Upper lobe of right lung (tissue), 1 donor: Measurements from ENCODE around the gene RAD51B. TPM values are rescaled to one million over a fixed set of nuclear protein-coding genes. Genes with fewer than 3 reads are reported as not detected.

ENCODE experiments used
- ATAC-seq: fragments of 200-7000 bp; cut with Tn5 transposase; one replicate; pipeline ENCODE4 v1.9.1; 2020; ENCODE audit warnings: mild to moderate bottlenecking, moderate library complexity
- DNase-seq: peaks from one replicate; pipeline ENCODE4 v3.0.0-alpha.2; 2020
- H3K27ac ChIP-seq: fragments of 200-600 bp; one replicate; pipeline ENCODE4 v1.8.0; 2022
- H3K27me3 ChIP-seq: fragments of 200-600 bp; one replicate; pipeline ENCODE4 v1.8.0; 2022; ENCODE audit warnings: mild to moderate bottlenecking
- H3K36me3 ChIP-seq: fragments of 200-600 bp; one replicate; pipeline ENCODE4 v1.8.0; 2022
- H3K4me1 ChIP-seq: fragments of 200-600 bp; one replicate; pipeline ENCODE4 v1.8.0; 2022
- H3K4me3 ChIP-seq: fragments of 200-600 bp; one replicate; pipeline ENCODE4 v1.8.0; 2022; ENCODE audit warnings: mild to moderate bottlenecking
- H3K9me3 ChIP-seq: fragments of 200-600 bp; one replicate; pipeline ENCODE4 v1.8.0; 2022
- CTCF ChIP-seq: fragments of 200-600 bp; IDR thresholded peaks from one replicate; pipeline ENCODE4 v1.8.0; 2022; ENCODE audit warnings: antibody characterized with exemption
- intact Hi-C: fragments of 100-400 bp; cut with DNase I; formaldehyde crosslinking; loops from one replicate; pipeline ENCODE4 v1.11.0; 2022
- total RNA-seq: library from RNA; stranded (reverse); fragmentation: NEBNext Ultra II Directional; extraction: Animal tissue kit (Norgen Biotek cat#: 25700); gene quantifications from one replicate; pipeline ENCODE4 v1.2.1, GENCODE V29; 2021
- donor health status: DM: no; HTN: yes; CAD: no; lungs with severe emphysema.

The RAD51B gene
- total RNA-seq, 1 donor from 2014 or later = 11.5 TPM

DNA sequence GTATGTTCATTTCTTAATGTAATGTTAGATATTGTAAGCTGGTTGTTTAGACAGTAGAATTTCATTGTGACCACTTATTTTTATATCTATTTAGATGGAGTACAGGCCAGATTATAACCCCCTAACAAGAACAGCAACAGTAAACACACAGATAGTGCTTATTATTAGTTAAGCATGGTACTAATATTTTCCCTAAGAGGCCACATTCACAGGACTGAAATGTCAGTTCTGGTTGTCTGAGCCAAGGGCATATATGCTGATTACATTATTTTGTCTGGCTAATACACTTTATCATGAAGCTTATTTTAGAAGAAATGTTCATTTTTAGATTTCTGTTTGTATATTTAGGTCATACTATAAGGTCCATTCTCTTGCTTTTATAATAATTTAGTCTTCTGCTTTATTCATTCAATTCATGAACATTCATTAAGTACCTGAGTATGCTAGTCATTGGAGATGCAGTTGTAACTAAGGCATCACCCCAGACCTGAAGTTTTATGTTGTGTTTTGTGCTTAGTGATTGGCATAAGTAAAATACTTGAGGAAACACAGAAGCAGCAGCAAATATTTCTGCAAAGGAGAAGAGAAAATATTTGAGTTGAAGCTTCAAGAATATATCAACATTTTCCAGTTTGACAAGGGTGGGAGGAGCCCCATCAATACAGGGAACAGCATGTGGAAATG is 413.7 kb downstream of the RAD51B start:
- ATAC-seq (no peak), DNase-seq (no peak)
- no peak for TF ChIP-seq CTCF
- H3K9me3 ChIP-seq = no peaks in the 10 kb centered on the region
- no peaks in the 10 kb centered on the region for H3K27me3 ChIP-seq
- no peak overlapping the region for H3K27ac ChIP-seq
- H3K4me3 ChIP-seq = no peak overlapping the region
- intact Hi-C loops = no loop called here
- no peaks in the 10 kb centered on the region for H3K36me3 ChIP-seq
- peaks cover 38% of the 10 kb centered on the region for H3K4me1 ChIP-seq

DNA sequence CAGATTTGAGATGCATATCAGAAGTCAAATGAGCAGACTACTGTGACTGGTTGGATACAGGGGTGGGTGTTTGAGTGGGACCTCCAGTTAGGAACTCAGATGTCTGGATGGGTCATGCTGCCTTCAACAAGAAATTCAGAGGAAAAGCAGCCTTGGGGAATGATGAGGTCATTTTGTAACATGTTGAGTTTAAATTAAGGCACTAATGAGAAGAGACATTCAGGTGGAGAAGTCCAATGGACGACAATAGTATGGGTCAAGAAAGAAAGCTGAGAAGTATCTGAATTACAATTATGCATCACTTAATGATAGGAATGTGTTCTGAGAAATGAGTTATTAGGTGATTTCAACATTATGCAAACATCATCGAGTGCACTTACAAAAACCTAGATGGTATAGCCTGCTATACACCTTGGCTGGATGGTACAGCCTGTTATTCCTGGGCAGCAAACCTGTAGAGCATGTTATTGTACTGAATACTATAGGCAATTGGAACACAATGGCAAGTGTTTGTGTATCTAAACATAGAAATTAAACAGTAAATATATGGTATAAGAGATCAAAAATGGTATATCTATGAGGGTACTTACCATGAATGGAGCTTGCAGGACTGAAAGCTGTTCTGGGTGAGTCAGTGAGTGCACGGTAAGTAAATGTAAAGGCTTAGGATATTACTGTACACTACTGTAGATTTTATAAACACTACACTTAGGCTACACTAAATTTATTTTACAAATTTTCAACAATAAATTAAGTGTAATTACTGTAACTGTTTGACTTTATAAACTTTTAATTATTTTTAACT is 414.7 kb downstream of the RAD51B start:
- Histone ChIP-seq H3K27ac (no peak overlapping the region), H3K4me3 (no peak overlapping the region), H3K9me3 (no peaks in the 10 kb centered on the region), H3K4me1 (peaks cover 38% of the 10 kb centered on the region), H3K36me3 (no peaks in the 10 kb centered on the region), H3K27me3 (no peaks in the 10 kb centered on the region)
- no peak for ATAC-seq
- TF ChIP-seq CTCF = no peak
- DNase-seq = no peak
- intact Hi-C loops = no loop called here

DNA sequence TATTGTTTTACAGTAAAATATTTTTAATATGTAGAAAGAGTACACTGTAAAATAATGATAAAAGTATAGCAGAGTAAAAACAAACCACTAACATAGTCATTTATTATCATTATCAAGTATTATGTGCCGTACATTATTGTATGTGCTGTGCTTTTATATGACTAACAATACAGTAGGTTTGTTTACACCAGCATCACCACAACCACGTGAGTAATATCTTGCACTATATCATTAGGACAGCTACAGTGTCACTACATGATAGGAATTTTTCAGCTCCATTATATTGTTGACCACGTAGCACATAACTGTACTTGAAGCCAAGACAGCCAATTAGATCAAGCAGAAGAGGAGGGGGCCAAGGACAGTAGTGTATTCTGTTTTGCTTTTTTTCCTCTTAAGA is 415.4 kb downstream of the RAD51B start:
- ATAC-seq = no peak
- TF ChIP-seq CTCF = no peak
- H3K4me1 ChIP-seq = peaks cover 41% of the 10 kb centered on the region

DNA sequence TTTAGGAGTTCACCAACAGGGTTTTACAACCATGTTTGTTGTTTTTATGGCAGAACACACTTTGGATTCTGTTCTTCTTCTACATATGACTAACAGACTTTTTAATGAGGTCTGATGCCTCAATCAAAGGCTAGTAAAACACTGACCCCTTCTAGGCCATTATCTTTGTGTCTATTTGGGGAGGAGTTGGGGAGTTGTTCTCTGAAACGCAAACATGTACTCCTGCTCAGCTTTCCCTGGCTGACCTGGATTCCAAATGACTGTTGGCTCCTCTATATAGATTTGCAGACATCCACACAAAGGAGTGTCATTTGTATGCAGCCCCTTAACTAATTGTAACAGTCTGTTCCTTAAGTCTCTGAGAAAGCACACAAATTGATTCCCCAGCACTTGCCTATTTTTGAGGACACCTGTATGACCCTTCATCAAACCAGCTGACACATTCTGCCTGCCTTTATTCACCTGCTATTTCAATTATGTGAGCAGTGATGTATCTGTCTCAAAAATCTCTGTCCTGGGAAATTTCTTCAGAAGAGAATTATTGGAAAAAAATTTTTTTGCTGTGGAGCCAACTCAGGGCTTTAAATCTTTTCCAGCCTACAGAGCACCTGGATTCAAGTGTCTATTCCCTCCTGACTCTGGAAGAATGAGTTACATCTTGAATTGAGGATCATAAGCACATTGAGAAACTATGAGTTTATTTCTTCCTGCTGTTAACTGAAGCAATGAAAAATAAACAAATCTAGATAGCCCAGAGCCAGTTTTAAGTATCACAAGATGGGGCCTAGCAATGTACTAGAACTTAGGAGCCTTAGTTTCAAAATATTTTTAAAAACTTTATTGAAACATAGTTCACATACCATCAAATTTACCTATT is 417.2 kb downstream of the RAD51B start:
- H3K36me3 ChIP-seq = no peaks in the 10 kb centered on the region
- H3K9me3 ChIP-seq = no peaks in the 10 kb centered on the region
- no peaks in the 10 kb centered on the region for H3K27me3 ChIP-seq
- no peak for TF ChIP-seq CTCF
- no peak overlapping the region for H3K27ac ChIP-seq
- ATAC-seq (no peak), DNase-seq (no peak)
- intact Hi-C loops = no loop called here
- H3K4me3 ChIP-seq = no peak overlapping the region
- peaks cover 29% of the 10 kb centered on the region for H3K4me1 ChIP-seq

More for the DNA sequence above, 415.4 kb downstream of the RAD51B start:
- Histone ChIP-seq H3K27me3 (no peaks in the 10 kb centered on the region), H3K4me3 (no peak overlapping the region), H3K36me3 (no peaks in the 10 kb centered on the region), H3K9me3 (no peaks in the 10 kb centered on the region), H3K27ac (no peak overlapping the region)
- intact Hi-C loops = no loop called here
- DNase-seq = no peak

DNA sequence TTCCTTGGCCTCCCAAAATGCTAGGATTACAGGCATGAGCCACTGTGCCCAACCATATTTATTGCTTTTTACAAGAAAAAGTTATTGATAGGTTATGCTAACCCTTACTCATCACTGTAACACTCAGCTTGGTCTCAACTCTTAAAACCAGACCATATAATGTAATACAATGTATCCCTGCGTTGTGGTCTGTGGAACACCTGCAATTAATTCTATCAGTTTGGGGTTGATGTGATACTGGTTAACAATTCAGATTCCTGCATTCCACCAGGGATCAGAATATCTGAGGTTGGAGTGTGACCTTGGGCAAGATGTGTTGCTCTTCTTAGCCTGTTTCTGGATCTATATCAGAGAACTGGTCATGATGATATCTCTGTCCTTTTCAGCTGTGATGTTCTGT is 419.0 kb downstream of the RAD51B start:
- H3K27ac ChIP-seq = no peak overlapping the region
- no peaks in the 10 kb centered on the region for H3K36me3 ChIP-seq
- no peak for TF ChIP-seq CTCF
- no peak for ATAC-seq
- peaks cover 19% of the 10 kb centered on the region for H3K4me1 ChIP-seq
- no peak overlapping the region for H3K4me3 ChIP-seq
- no peak for DNase-seq
- intact Hi-C loops = no loop called here
- no peaks in the 10 kb centered on the region for H3K27me3 ChIP-seq
- H3K9me3 ChIP-seq = no peaks in the 10 kb centered on the region
